ENCODE results near the gene FEN1. TPM values are rescaled to one million over a fixed set of nuclear protein-coding genes. Genes with fewer than 3 reads are reported as not detected.

Gene FEN1
- total and polyA plus RNA-seq, 2 donors (not counting 1 experiment from before 2014, with no cell fraction given): 3.4 to 9.8 TPM

GRCh38 chr11:61793083-61793828, 545 bp downstream of the FEN1 start:
- Histone ChIP-seq H3K36me3 (replicated peaks in 1 of 2; ENCODE audit: control extremely low read depth in 1 of 2, control insufficient read depth in 1 of 2, extremely low read depth in 1 of 2, insufficient read depth in 2 of 2, low read length in 1 of 2) (peaks cover 0 to 28% of the 10 kb centered on the region in 2 experiments), H4K20me1 (ENCODE audit: control insufficient read depth, insufficient read depth, low read length, poor library complexity, severe bottlenecking) (no peaks in the 10 kb centered on the region), H3K4me2 (replicated peaks; ENCODE audit: low read depth, low read length, poor library complexity, severe bottlenecking) (peak overlapping the region; percentile 80), H3K27me3 (replicated peaks in 1 of 4; ENCODE audit: control extremely low read depth in 1 of 4, control insufficient read depth in 3 of 4, insufficient read depth in 4 of 4, low read length in 3 of 4) (no peaks in the 10 kb centered on the region), H3K4me3 (ENCODE audit: control extremely low read depth in 1 of 5, extremely low read depth in 1 of 5, insufficient read depth in 1 of 5, low read depth in 2 of 5, low read length in 4 of 5) (peak overlapping the region; percentile 80 to 94 (median 88)), H3K9me3 (ENCODE audit: control extremely low read depth in 1 of 3, control insufficient read depth in 2 of 3, insufficient read depth in 1 of 3, low read length in 2 of 3) (no peaks in the 10 kb centered on the region), H3K79me2 (ENCODE audit: control insufficient read depth, insufficient read depth, low read length) (peaks cover 83% of the 10 kb centered on the region), H3K9ac (ENCODE audit: low read length) (peak overlapping the region; percentile 87), H3K4me1 (ENCODE audit: control insufficient read depth in 2 of 2, insufficient read depth in 2 of 2, low read length in 2 of 2) (peaks cover 11 to 23% of the 10 kb centered on the region in 2 donors), H3K27ac (ENCODE audit: low read length in 2 of 2) (peak overlapping the region; percentile 92 to 96), H2AFZ (ENCODE audit: insufficient read depth, low read depth, low read length, poor library complexity, severe bottlenecking) (peak overlapping the region; percentile 99)
- ChIA-PET CTCF (interaction anchor here (0.8 to 3.8 kb wide), 8 partner anchors 21 to 315 kb away, joined by 3 to 32 read pairs (median 9); no protein-coding TSS in a partner anchor), POLR2A (interaction anchor here (0.7 to 1.9 kb wide), 3 partner anchors 88 to 331 kb away, joined by 3 to 6 read pairs (median 3); partner anchors contain the start of gene INCENP)
- no peaks in the 10 kb centered on the region for H3K9me3 Mint-ChIP-seq (ENCODE audit: insufficient read depth)
- H3K4me3 Mint-ChIP-seq: peak overlapping the region; percentile 93
- intact Hi-C loops (cut with micrococcal nuclease): loop anchor here (5.0 kb wide), 1 partner anchor 881 kb away; the partner anchor contains the start of gene TMEM109
- no peak for TF ChIP-seq CTCF (IDR thresholded peaks at IDR 0.05)
- no peak for TF ChIP-seq EZH2 (IDR thresholded peaks at IDR 0.05; ENCODE audit: borderline replicate concordance, insufficient read depth, low read depth, low read length, poor library complexity, severe bottlenecking)
- H3K27ac Mint-ChIP-seq: peak overlapping the region; percentile 97
- ATAC-seq (ENCODE audit: low read depth) (no peak), DNase-seq (no peak)
- H3K4me1 Mint-ChIP-seq: peaks cover 32% of the 10 kb centered on the region
- WGBS (ENCODE audit: insufficient coverage): 3% methylated on average over 23 of the region's 29 CpGs
- no peaks in the 10 kb centered on the region for H3K27me3 Mint-ChIP-seq

GRCh38 chr11:61793829-61794204, 1.1 kb downstream of the FEN1 start:
- H2AFZ ChIP-seq (ENCODE audit: insufficient read depth, low read depth, low read length, poor library complexity, severe bottlenecking): no peak overlapping the region
- intact Hi-C loops (cut with micrococcal nuclease): loop anchor here (5.0 kb wide), 1 partner anchor 882 kb away; the partner anchor contains the start of gene TMEM109
- H3K9me3 ChIP-seq (ENCODE audit: control extremely low read depth in 1 of 3, control insufficient read depth in 2 of 3, insufficient read depth in 1 of 3, low read length in 2 of 3): no peaks in the 10 kb centered on the region
- 81% methylated on average over 3 of the region's 3 CpGs for WGBS (ENCODE audit: insufficient coverage)
- Mint-ChIP-seq H3K4me1 (peaks cover 32% of the 10 kb centered on the region), H3K9me3 (ENCODE audit: insufficient read depth) (no peaks in the 10 kb centered on the region), H3K4me3 (peak overlapping the region; percentile 93), H3K27me3 (no peaks in the 10 kb centered on the region), H3K27ac (peak overlapping the region; percentile 41)
- no peaks in the 10 kb centered on the region for H3K27me3 ChIP-seq (replicated peaks in 1 of 4; ENCODE audit: control extremely low read depth in 1 of 4, control insufficient read depth in 3 of 4, insufficient read depth in 4 of 4, low read length in 3 of 4)
- ChIA-PET POLR2A (no interaction called here), CTCF (interaction anchor here (0.8 to 3.8 kb wide), 7 partner anchors 20 to 315 kb away, joined by 3 to 32 read pairs (median 9); no protein-coding TSS in a partner anchor)
- no peak overlapping the region for H3K9ac ChIP-seq (ENCODE audit: low read length)
- H3K79me2 ChIP-seq (ENCODE audit: control insufficient read depth, insufficient read depth, low read length): peaks cover 86% of the 10 kb centered on the region
- peak overlapping the region; percentile 80 for H3K4me2 ChIP-seq (replicated peaks; ENCODE audit: low read depth, low read length, poor library complexity, severe bottlenecking)
- DNase-seq: no peak
- ATAC-seq (ENCODE audit: low read depth): no peak
- peaks cover 0 to 23% of the 10 kb centered on the region in 2 experiments for H3K36me3 ChIP-seq (replicated peaks in 1 of 2; ENCODE audit: control extremely low read depth in 1 of 2, control insufficient read depth in 1 of 2, extremely low read depth in 1 of 2, insufficient read depth in 2 of 2, low read length in 1 of 2)
- no peak overlapping the region for H3K4me3 ChIP-seq (ENCODE audit: control extremely low read depth in 1 of 5, extremely low read depth in 1 of 5, insufficient read depth in 1 of 5, low read depth in 2 of 5, low read length in 4 of 5)
- no peak overlapping the region for H3K27ac ChIP-seq (ENCODE audit: low read length in 2 of 2)
- no peaks in the 10 kb centered on the region for H4K20me1 ChIP-seq (ENCODE audit: control insufficient read depth, insufficient read depth, low read length, poor library complexity, severe bottlenecking)
- peaks cover 11 to 23% of the 10 kb centered on the region in 2 donors for H3K4me1 ChIP-seq (ENCODE audit: control insufficient read depth in 2 of 2, insufficient read depth in 2 of 2, low read length in 2 of 2)
- no peak for TF ChIP-seq CTCF (IDR thresholded peaks at IDR 0.05)
- no peak for TF ChIP-seq EZH2 (IDR thresholded peaks at IDR 0.05; ENCODE audit: borderline replicate concordance, insufficient read depth, low read depth, low read length, poor library complexity, severe bottlenecking)

Measured in B cell (primary cell).